ENCODE data around the gene SPATA46. TPM values are rescaled to one million over a fixed set of nuclear protein-coding genes. Genes with fewer than 3 reads are reported as not detected.

The SPATA46 gene
- total and polyA plus RNA-seq, 2 of the 8 experiments (the other 6 are each of a cell fraction or from before 2014, with no cell fraction given) = not detected

- Histone ChIP-seq H2AK5ac (ENCODE audit: low read depth, low read length) (no peak overlapping the region), H2BK15ac (ENCODE audit: low read length) (no peak overlapping the region), H4K5ac (ENCODE audit: insufficient read length, low read depth, low read length) (no peak overlapping the region), H3K23ac (ENCODE audit: insufficient read length) (no peak overlapping the region), H3K4me1 (replicated peaks in 1 of 4; ENCODE audit: control insufficient read depth in 3 of 4, insufficient read depth in 4 of 4, low read length in 3 of 4) (no peaks in the 10 kb centered on the region), H4K91ac (replicated peaks; ENCODE audit: insufficient read length, low read length) (no peak overlapping the region), H3K36me3 (ENCODE audit: control insufficient read depth in 2 of 4, insufficient read depth in 4 of 4, low read length in 3 of 4) (no peaks in the 10 kb centered on the region), H4K20me1 (replicated peaks in 1 of 2; ENCODE audit: control insufficient read depth in 1 of 2, insufficient read depth in 2 of 2, low read length in 2 of 2) (no peaks in the 10 kb centered on the region), H2BK120ac (replicated peaks; ENCODE audit: low read depth, low read length) (no peak overlapping the region), H3K4ac (replicated peaks; ENCODE audit: insufficient read length, low read depth, low read length) (no peak overlapping the region), H3K9ac (replicated peaks in 1 of 4; ENCODE audit: extremely low read depth in 1 of 4, low read depth in 3 of 4, low read length in 3 of 4) (no peak overlapping the region), H3K9me3 (ENCODE audit: insufficient read depth in 2 of 2, low read depth in 1 of 2, low read length in 1 of 2) (no peaks in the 10 kb centered on the region), H3K27ac (ENCODE audit: low read depth, low read length) (no peak overlapping the region), H3K4me3 (ENCODE audit: extremely low read depth in 1 of 4, insufficient read depth in 2 of 4, low read depth in 3 of 4, low read length in 4 of 4) (no peak overlapping the region), H2BK20ac (ENCODE audit: low read length) (no peak overlapping the region), H4K8ac (ENCODE audit: extremely low read depth, insufficient read depth, low read length) (no peak overlapping the region), H2BK5ac (ENCODE audit: low read depth, low read length) (no peak overlapping the region), H3K27me3 (replicated peaks in 1 of 4; ENCODE audit: control insufficient read depth in 3 of 4, extremely low read depth in 1 of 4, insufficient read depth in 3 of 4, low read length in 3 of 4) (no peaks in the 10 kb centered on the region), H2AFZ (ENCODE audit: low read length) (no peak overlapping the region), H3K79me2 (ENCODE audit: control insufficient read depth in 1 of 2, insufficient read depth in 2 of 2, low read length in 2 of 2) (no peaks in the 10 kb centered on the region), H3K23me2 (ENCODE audit: low read depth, low read length) (no peaks in the 10 kb centered on the region), H3K18ac (ENCODE audit: extremely low read depth, low read length) (no peak overlapping the region), H3K56ac (replicated peaks; ENCODE audit: insufficient read length, low read depth, low read length) (no peak overlapping the region), H3K14ac (ENCODE audit: insufficient read length) (no peak overlapping the region), H3K79me1 (ENCODE audit: low read depth, low read length) (no peaks in the 10 kb centered on the region), H3K4me2 (ENCODE audit: insufficient read depth in 1 of 2, low read depth in 2 of 2, low read length in 2 of 2) (no peak overlapping the region), H2BK12ac (ENCODE audit: low read depth, low read length) (no peak overlapping the region)
- TF ChIP-seq CREB1 (IDR thresholded peaks at IDR 0.05) (no peak), TBP (IDR thresholded peaks at IDR 0.05; ENCODE audit: low read depth, low read length) (no peak), SP4 (IDR thresholded peaks at IDR 0.05; ENCODE audit: low read length) (no peak), NANOG (IDR thresholded peaks at IDR 0.05; ENCODE audit: insufficient read depth, low read depth, low read length, poor library complexity, severe bottlenecking) (no peak), GTF2F1 (IDR thresholded peaks at IDR 0.05; ENCODE audit: borderline replicate concordance, low read depth, low read length) (no peak), ATF2 (IDR thresholded peaks at IDR 0.05; ENCODE audit: low read length) (no peak), SRF (IDR thresholded peaks at IDR 0.05; ENCODE audit: low read depth, low read length) (no peak)
- no peak for FAIRE-seq
- no peak for DNase-seq (ENCODE audit: low read depth in 1 of 2, low spot score in 2 of 2)
- CTCF ChIA-PET (ENCODE audit: partially characterized antibody) = no interaction called here
- POLR2A ChIA-PET (ENCODE audit: partially characterized antibody) = no interaction called here
Observed at GRCh38 chr1:162328512-162328911, 48.1 kb downstream of the SPATA46 start.
